Lower leg skin (tissue), 4 donors: ENCODE results near the gene KISS1R. TPM values are rescaled to one million over a fixed set of nuclear protein-coding genes. Genes with fewer than 3 reads are reported as not detected.

Source experiments
- DNase-seq, 2 donors: peaks; one replicate each; pipeline ENCODE4 v3.0.0-alpha.2; 2019; ENCODE audit warnings: low spot score in 2 of 2
- H3K4me3 ChIP-seq: fragments of 200-600 bp; sonication (generic); 2 replicates; pipeline ENCODE4 v1.5.1; 2017; ENCODE audit warnings: mild to moderate bottlenecking, low read depth; ENCODE audit not compliant: poor library complexity, severe bottlenecking
- POLR2A ChIP-seq, 2 donors: fragments of 450-650 bp; IDR thresholded peaks; one replicate each; pipeline ENCODE4 v1.6.1; 2016 to 2017; ENCODE audit warnings: antibody characterized with exemption in 2 of 2, mild to moderate bottlenecking in 1 of 2, moderate library complexity in 1 of 2
- WGBS, 2 donors: methylation state at CpG; one replicate each; pipeline ENCODE4 v1.1.5; 2018; 5-methylcytosine and 5-hydroxymethylcytosine counted together
- intact Hi-C: fragments of 100-400 bp; cut with DNase I; formaldehyde crosslinking; loops from one replicate; pipeline ENCODE4 v1.15.0; 2023; ENCODE audit warnings: low total_unique reads
- total RNA-seq, 4 donors: library from RNA; depleted of rRNA; stranded (reverse); fragments of >200 nt; gene quantifications; one replicate each; pipeline ENCODE4 v1.1.0, GENCODE V29; 2016
- TF ChIP-seq, protein P1 (sequence below), 3 donors: fragments of 450-650 bp; IDR thresholded peaks; one replicate each; pipeline ENCODE4 v1.5.1; 2016; ENCODE audit warnings: antibody characterized with exemption in 3 of 3, mild to moderate bottlenecking in 3 of 3, moderate library complexity in 2 of 3

KISS1R gene
- total RNA-seq, 4 donors from 2014 or later, result 0.88 to 3.5 TPM; not detected in 2

DNA sequence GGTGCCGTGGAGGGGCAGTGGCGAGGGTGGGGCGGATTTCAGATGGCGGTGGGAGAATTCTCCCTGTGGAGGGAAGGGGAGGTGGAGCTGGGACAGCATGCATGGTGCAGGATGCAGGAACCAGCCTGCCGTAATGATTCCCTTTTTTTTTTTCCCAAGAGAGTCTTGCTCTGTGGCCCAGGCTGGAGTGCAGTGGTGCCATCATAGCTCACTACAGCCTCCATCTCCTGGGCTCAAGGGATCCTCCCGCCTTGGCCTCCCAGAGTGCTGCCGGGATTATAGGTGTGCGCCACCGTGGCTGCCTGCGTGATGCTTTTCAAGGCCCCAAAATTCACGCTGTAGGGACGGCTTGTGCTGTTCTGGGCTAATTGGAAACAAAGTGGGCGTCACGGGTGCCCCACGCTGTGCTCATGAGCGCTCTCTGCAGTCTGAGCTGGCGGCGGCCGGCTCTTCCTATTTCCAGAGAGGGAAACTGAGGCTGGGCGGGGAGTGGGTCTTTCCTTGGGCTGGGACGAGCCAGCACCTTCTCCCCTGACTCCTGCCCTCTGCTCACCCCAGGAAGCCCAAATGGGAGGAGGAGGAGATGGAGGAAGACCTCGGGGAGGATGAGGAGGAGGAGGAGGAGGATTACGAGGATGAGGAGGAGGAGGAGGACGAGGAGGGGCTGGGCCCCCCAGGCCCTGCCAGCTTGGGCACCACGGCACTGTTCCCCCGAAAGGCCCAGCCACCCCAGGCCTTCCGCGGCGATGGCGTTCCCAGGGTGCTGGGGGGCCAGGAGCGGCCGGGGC lies 14.9 kb downstream of the KISS1R start:
- WGBS, 2 donors, result 84 to 87% methylated on average over 30 to 32 of the region's 32 CpGs
- TF ChIP-seq, protein P1, sequence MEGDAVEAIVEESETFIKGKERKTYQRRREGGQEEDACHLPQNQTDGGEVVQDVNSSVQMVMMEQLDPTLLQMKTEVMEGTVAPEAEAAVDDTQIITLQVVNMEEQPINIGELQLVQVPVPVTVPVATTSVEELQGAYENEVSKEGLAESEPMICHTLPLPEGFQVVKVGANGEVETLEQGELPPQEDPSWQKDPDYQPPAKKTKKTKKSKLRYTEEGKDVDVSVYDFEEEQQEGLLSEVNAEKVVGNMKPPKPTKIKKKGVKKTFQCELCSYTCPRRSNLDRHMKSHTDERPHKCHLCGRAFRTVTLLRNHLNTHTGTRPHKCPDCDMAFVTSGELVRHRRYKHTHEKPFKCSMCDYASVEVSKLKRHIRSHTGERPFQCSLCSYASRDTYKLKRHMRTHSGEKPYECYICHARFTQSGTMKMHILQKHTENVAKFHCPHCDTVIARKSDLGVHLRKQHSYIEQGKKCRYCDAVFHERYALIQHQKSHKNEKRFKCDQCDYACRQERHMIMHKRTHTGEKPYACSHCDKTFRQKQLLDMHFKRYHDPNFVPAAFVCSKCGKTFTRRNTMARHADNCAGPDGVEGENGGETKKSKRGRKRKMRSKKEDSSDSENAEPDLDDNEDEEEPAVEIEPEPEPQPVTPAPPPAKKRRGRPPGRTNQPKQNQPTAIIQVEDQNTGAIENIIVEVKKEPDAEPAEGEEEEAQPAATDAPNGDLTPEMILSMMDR (IDR thresholded peaks at IDR 0.05), result no peak
- intact Hi-C loops, result no loop called here
- no peak for DNase-seq
- no peak overlapping the region for H3K4me3 ChIP-seq

DNA sequence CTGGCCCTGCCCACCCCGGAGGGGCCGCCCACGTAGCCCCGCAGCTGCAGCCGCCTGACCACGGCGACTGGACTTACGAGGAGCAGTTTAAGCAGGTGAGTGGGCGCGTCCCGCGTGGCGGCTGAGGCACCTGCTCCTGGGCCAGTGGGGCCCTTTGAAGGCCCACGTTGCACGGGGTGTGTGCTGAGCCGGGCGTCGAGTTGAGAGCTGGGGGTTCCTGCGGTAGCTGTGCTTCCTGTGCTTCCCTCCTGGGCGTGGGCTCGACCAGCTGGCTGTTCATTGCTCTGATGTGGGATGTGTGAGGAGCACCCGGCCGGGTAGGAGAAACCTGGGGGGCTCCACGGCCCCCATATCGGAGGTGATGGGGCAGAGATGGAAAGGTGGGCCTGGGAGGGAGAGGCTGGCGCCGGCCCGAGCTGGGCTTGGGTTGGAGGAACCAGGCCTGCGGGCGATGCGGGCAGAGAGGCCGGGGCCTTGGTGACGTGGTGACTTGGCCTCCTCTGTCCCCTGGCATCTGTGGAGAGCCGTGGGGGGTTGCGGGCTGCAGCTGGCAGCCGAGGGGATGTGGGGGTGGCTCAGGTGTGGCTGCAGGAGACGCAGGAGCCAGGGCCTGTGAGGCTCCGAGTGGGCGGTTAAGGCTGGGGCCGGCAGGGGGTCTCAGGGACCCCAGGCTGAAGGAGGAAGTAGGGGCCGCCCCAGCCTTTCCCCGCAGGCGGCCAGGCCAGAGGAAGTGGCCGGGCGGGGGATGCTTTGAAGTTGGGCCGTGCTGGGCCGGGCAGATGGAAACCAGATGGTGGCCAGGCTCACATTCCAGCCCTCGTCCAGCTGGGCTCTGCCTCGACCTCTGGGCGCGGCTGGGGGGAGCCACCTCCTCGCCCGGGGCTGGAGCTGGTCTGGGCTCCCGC lies 15.8 kb downstream of the KISS1R start:
- intact Hi-C loops, result no loop called here
- WGBS, 2 donors, result 48 to 54% methylated on average over 30 to 52 of the region's 54 CpGs
- DNase-seq, result peak in 1 of 2 donors; percentile 93
- H3K4me3 ChIP-seq, result no peak overlapping the region
- no peak for TF ChIP-seq POLR2A (IDR thresholded peaks at IDR 0.05)
- TF ChIP-seq, protein P1 (IDR thresholded peaks at IDR 0.05), result no peak

DNA sequence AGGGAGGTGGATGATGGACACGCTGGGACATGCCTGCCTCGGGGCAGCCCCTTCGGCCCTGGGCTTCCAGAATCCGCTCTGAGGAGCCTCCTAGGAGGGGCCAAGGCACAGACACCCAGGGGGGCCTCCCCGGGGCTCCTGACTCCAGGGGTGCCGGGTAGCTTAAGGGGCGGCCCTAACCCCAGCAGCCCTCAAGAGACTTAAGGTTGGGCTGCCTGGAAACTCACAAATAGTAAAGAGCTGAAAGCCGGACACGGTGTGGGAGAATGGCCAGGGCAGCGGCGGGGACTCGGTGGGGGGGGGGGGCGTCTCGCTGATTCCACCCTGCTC lies 16.4 kb downstream of the KISS1R start:
- no peak for DNase-seq
- 57 to 75% methylated on average over 9 to 14 of the region's 14 CpGs for WGBS, 2 donors
- no peak overlapping the region for H3K4me3 ChIP-seq
- intact Hi-C loops, result no loop called here
- TF ChIP-seq, protein P1 (IDR thresholded peaks at IDR 0.05), result no peak
- no peak for TF ChIP-seq POLR2A (IDR thresholded peaks at IDR 0.05)

DNA sequence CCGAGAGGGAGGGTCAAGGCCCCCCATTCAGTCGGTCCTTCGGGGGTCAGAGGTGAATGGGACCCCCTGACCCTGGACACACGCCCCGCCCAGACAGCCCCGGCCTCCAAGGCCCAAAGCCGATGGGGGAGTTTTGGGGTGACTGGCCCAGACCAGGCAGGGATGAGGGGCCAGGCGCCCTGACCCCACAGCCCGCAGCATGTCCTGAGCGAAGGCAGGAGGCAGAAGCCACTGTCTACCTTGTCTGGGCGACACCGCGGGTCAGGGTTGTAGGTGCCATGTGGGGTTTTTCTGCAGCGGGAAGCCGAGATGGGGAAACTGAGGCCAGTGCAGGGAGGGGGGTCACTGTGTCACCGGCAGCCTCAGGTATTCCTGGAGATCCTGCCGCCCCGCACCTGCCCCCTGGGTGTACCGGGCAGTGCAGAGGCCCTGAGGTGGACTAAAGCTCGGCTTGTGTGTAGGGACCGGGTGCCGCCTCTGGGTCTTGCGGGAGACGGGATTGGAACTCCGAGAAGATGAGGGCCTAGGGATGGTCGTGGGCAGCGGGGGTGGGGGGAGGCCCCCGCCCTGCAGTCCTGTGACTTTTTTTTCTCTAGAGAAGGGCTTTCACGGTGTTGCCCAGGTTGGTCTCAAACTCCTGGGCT lies 17.2 kb downstream of the KISS1R start:
- no peak overlapping the region for H3K4me3 ChIP-seq
- WGBS, 2 donors, result 78 to 83% methylated on average over 26 to 28 of the region's 29 CpGs

DNA sequence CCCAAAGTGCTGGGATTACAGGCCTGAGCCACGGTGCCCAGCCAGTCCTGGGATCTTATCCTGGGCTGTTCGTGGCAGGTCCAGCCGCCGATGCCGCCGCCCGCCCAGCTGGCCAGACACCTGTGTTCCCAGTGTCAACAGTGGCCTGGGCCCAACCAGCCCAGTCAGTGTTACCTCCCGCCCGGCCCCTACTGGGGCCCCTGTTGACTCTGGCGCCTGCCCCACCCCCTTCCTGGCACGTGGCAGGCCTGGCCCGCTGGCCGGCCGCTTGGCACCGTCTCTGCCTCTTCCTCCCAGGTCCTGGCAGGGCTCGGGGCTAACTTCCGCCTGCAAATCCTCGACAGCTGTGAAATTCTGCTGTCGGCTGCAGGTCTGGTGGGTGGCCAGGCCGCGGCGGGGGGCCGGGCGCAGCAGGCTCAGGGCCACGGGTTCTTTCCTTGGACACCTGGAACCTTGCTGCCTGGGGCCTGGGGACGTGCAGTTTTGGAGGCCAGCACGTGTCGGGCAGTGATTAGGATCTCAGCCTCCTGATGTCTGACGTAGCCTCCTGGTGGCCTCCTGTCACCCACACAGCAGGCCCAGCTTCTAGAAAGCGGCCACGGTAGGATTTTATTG lies 17.8 kb downstream of the KISS1R start:
- intact Hi-C loops, result no loop called here
- no peak overlapping the region for H3K4me3 ChIP-seq
- TF ChIP-seq, protein P1 (IDR thresholded peaks at IDR 0.05), result peak in 1 of 3 donors; percentile 4
- no peak for TF ChIP-seq POLR2A (IDR thresholded peaks at IDR 0.05)
- DNase-seq, result peak; percentile 68 to 96
- 16 to 45% methylated on average over 23 to 24 of the region's 31 CpGs for WGBS, 2 donors

More for the DNA sequence above, 17.2 kb downstream of the KISS1R start:
- intact Hi-C loops, result no loop called here
- DNase-seq, result no peak
- TF ChIP-seq POLR2A (IDR thresholded peaks at IDR 0.05), result no peak
- TF ChIP-seq, protein P1 (IDR thresholded peaks at IDR 0.05), result no peak
